ENCODE measurements around the gene H6PD. TPM values are rescaled to one million over a fixed set of nuclear protein-coding genes. Genes with fewer than 3 reads are reported as not detected.

Gene H6PD
- total and polyA plus RNA-seq, 2 experiments from 2014 or later, result 1.2 to 4.7 TPM

DNA sequence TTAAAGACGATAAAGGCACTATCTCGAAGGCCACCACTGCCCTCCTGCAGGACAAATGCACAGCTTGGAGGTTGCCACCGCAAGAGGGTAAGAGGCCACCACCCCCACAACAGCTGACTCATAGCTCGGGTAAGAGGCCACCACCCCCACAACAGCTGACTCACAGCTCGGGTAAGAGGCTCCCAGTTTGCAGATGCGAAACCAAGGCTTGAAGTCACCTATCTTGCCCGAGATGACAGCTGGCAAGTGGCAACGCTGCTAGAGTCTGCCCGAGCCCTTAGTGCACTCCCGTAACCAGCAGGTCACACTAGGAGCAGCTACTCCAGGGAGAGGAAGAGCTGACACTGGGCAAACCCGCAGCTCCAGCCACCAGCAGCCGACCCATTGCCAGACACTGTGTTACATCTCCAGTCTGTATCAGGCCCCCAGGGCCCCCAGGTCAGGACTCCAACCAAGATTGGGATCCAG lies 41.0 kb downstream of the H6PD start (continued):
- TF ChIP-seq, protein P1, sequence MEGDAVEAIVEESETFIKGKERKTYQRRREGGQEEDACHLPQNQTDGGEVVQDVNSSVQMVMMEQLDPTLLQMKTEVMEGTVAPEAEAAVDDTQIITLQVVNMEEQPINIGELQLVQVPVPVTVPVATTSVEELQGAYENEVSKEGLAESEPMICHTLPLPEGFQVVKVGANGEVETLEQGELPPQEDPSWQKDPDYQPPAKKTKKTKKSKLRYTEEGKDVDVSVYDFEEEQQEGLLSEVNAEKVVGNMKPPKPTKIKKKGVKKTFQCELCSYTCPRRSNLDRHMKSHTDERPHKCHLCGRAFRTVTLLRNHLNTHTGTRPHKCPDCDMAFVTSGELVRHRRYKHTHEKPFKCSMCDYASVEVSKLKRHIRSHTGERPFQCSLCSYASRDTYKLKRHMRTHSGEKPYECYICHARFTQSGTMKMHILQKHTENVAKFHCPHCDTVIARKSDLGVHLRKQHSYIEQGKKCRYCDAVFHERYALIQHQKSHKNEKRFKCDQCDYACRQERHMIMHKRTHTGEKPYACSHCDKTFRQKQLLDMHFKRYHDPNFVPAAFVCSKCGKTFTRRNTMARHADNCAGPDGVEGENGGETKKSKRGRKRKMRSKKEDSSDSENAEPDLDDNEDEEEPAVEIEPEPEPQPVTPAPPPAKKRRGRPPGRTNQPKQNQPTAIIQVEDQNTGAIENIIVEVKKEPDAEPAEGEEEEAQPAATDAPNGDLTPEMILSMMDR (conservative IDR thresholded peaks at IDR 0.05; ENCODE audit: low read depth in 2 of 2), result no peak
- TF ChIP-seq, protein P2, sequence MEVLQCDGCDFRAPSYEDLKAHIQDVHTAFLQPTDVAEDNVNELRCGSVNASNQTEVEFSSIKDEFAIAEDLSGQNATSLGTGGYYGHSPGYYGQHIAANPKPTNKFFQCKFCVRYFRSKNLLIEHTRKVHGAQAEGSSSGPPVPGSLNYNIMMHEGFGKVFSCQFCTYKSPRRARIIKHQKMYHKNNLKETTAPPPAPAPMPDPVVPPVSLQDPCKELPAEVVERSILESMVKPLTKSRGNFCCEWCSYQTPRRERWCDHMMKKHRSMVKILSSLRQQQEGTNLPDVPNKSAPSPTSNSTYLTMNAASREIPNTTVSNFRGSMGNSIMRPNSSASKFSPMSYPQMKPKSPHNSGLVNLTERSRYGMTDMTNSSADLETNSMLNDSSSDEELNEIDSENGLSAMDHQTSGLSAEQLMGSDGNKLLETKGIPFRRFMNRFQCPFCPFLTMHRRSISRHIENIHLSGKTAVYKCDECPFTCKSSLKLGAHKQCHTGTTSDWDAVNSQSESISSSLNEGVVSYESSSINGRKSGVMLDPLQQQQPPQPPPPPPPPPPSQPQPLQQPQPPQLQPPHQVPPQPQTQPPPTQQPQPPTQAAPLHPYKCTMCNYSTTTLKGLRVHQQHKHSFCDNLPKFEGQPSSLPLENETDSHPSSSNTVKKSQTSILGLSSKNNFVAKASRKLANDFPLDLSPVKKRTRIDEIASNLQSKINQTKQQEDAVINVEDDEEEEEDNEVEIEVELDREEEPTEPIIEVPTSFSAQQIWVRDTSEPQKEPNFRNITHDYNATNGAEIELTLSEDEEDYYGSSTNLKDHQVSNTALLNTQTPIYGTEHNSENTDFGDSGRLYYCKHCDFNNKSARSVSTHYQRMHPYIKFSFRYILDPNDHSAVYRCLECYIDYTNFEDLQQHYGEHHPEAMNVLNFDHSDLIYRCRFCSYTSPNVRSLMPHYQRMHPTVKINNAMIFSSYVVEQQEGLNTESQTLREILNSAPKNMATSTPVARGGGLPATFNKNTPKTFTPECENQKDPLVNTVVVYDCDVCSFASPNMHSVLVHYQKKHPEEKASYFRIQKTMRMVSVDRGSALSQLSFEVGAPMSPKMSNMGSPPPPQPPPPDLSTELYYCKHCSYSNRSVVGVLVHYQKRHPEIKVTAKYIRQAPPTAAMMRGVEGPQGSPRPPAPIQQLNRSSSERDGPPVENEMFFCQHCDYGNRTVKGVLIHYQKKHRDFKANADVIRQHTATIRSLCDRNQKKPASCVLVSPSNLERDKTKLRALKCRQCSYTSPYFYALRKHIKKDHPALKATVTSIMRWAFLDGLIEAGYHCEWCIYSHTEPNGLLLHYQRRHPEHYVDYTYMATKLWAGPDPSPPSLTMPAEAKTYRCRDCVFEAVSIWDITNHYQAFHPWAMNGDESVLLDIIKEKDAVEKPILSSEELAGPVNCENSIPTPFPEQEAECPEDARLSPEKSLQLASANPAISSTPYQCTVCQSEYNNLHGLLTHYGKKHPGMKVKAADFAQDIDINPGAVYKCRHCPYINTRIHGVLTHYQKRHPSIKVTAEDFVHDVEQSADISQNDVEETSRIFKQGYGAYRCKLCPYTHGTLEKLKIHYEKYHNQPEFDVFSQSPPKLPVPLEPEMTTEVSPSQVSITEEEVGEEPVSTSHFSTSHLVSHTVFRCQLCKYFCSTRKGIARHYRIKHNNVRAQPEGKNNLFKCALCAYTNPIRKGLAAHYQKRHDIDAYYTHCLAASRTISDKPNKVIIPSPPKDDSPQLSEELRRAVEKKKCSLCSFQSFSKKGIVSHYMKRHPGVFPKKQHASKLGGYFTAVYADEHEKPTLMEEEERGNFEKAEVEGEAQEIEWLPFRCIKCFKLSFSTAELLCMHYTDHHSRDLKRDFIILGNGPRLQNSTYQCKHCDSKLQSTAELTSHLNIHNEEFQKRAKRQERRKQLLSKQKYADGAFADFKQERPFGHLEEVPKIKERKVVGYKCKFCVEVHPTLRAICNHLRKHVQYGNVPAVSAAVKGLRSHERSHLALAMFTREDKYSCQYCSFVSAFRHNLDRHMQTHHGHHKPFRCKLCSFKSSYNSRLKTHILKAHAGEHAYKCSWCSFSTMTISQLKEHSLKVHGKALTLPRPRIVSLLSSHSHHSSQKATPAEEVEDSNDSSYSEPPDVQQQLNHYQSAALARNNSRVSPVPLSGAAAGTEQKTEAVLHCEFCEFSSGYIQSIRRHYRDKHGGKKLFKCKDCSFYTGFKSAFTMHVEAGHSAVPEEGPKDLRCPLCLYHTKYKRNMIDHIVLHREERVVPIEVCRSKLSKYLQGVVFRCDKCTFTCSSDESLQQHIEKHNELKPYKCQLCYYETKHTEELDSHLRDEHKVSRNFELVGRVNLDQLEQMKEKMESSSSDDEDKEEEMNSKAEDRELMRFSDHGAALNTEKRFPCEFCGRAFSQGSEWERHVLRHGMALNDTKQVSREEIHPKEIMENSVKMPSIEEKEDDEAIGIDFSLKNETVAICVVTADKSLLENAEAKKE (CRISPR knock-in tag; IDR thresholded peaks at IDR 0.05), result no peak
- TF ChIP-seq EZH2 (IDR thresholded peaks at IDR 0.05; ENCODE audit: low read depth, unreplicated experiment), result no peak
- no peak for TF ChIP-seq ZNF331 (CRISPR knock-in tag; IDR thresholded peaks at IDR 0.05; ENCODE audit: low read depth)
- TF ChIP-seq NANOG (IDR thresholded peaks at IDR 0.05; ENCODE audit: borderline replicate concordance), result no peak

DNA sequence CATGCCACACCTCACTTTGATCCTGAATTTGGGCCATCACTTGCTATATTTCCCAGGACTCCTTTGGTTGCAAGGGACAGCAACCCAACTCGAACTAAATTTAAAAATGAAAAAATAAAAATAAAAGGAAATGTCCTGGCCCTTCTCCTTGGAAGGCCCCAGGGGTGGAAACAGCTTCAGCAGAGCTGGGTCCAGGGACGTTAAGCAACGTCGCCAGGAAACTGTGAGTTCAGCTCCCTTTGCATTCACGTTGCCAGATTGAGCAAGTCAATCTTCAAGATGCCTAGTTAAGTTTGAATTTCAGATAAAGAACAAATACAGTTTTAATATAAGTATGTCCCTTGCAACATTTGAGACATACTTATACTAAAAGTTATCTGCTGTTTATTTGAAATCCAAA lies 43.5 kb downstream of the H6PD start:
- H3K9me2 ChIP-seq (ENCODE audit: insufficient read depth), result no peaks in the 10 kb centered on the region
- Mint-ChIP-seq H3K4me1 (peaks cover 31% of the 10 kb centered on the region), H3K9me3 (no peaks in the 10 kb centered on the region), H3K36me3 (ENCODE audit: low read depth) (no peaks in the 10 kb centered on the region), H3K27ac (no peak overlapping the region), H3K27me3 (ENCODE audit: insufficient read depth, low read depth, poor library complexity) (peaks cover 6% of the 10 kb centered on the region), H3K4me3 (no peak overlapping the region)
- no peaks in the 10 kb centered on the region for H3K36me3 ChIP-seq (ENCODE audit: insufficient read depth)
- DNase-seq (ENCODE audit: low spot score), result no peak
- H3K27ac ChIP-seq (ENCODE audit: low read depth), result no peak overlapping the region
- no peak overlapping the region for H2AFZ ChIP-seq
- H3K4me1 ChIP-seq (ENCODE audit: insufficient read depth), result peaks cover 6% of the 10 kb centered on the region; the same call in 1 of the 2 replicates
- no peaks in the 10 kb centered on the region for H3K27me3 ChIP-seq (ENCODE audit: insufficient read depth)
- no peak overlapping the region for H3K4me3 ChIP-seq
- H3K79me2 ChIP-seq (replicated peaks; ENCODE audit: insufficient read depth), result no peaks in the 10 kb centered on the region
- H3F3A ChIP-seq (replicated peaks; ENCODE audit: low read depth), result no peaks in the 10 kb centered on the region
- no peaks in the 10 kb centered on the region for H4K20me1 ChIP-seq (replicated peaks; ENCODE audit: insufficient read depth)
- H3K4me2 ChIP-seq, result no peak overlapping the region
- no peak for ATAC-seq
- TF ChIP-seq, protein P3, sequence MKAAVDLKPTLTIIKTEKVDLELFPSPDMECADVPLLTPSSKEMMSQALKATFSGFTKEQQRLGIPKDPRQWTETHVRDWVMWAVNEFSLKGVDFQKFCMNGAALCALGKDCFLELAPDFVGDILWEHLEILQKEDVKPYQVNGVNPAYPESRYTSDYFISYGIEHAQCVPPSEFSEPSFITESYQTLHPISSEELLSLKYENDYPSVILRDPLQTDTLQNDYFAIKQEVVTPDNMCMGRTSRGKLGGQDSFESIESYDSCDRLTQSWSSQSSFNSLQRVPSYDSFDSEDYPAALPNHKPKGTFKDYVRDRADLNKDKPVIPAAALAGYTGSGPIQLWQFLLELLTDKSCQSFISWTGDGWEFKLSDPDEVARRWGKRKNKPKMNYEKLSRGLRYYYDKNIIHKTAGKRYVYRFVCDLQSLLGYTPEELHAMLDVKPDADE (IDR thresholded peaks at IDR 0.05), result no peak
- TF ChIP-seq, protein P4, sequence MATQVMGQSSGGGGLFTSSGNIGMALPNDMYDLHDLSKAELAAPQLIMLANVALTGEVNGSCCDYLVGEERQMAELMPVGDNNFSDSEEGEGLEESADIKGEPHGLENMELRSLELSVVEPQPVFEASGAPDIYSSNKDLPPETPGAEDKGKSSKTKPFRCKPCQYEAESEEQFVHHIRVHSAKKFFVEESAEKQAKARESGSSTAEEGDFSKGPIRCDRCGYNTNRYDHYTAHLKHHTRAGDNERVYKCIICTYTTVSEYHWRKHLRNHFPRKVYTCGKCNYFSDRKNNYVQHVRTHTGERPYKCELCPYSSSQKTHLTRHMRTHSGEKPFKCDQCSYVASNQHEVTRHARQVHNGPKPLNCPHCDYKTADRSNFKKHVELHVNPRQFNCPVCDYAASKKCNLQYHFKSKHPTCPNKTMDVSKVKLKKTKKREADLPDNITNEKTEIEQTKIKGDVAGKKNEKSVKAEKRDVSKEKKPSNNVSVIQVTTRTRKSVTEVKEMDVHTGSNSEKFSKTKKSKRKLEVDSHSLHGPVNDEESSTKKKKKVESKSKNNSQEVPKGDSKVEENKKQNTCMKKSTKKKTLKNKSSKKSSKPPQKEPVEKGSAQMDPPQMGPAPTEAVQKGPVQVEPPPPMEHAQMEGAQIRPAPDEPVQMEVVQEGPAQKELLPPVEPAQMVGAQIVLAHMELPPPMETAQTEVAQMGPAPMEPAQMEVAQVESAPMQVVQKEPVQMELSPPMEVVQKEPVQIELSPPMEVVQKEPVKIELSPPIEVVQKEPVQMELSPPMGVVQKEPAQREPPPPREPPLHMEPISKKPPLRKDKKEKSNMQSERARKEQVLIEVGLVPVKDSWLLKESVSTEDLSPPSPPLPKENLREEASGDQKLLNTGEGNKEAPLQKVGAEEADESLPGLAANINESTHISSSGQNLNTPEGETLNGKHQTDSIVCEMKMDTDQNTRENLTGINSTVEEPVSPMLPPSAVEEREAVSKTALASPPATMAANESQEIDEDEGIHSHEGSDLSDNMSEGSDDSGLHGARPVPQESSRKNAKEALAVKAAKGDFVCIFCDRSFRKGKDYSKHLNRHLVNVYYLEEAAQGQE (IDR thresholded peaks at IDR 0.05; ENCODE audit: unreplicated experiment), result no peak
- TF ChIP-seq NANOG (IDR thresholded peaks at IDR 0.05; ENCODE audit: borderline replicate concordance) (no peak), CREB1 (CRISPR knock-in tag; IDR thresholded peaks at IDR 0.05; ENCODE audit: low read depth) (no peak), JUNB (IDR thresholded peaks at IDR 0.05; ENCODE audit: unreplicated experiment) (no peak), POLR2AphosphoS5 (IDR thresholded peaks at IDR 0.05; ENCODE audit: low read depth) (no peak)
- TF ChIP-seq, protein P1 (conservative IDR thresholded peaks at IDR 0.05; ENCODE audit: low read depth in 2 of 2), result no peak
